SK-N-SH (cell line): ENCODE data around the gene PCNT. TPM values are rescaled to one million over a fixed set of nuclear protein-coding genes. Genes with fewer than 3 reads are reported as not detected.

Experiments used
- CTCF ChIA-PET: fragments of 300-600, 350-600 bp; formaldehyde crosslinking; extraction: SDS; loops from one replicate; lab custom pipeline; 2021; lab: Yijun Ruan, JAX
- POLR2A ChIA-PET: fragments of 350-600 bp; sonication (Branson Sonifier 250); formaldehyde crosslinking; extraction: SDS; loops from one replicate; lab custom pipeline; 2020; ENCODE audit warnings: antibody characterized with exemption, inconsistent platforms; lab: Yijun Ruan, JAX
- DNase-seq: peaks from one replicate; pipeline ENCODE4 v3.0.0; 2012
- H2AFZ ChIP-seq: fragments of 200-600 bp; sonication (generic); 2 replicates; pipeline ENCODE4 v1.8.1; 2016; ENCODE audit warnings: antibody characterized with exemption, mild to moderate bottlenecking, low read depth
- H3F3A ChIP-seq: fragments of 200-600 bp; sonication (generic); replicated peaks from 2 replicates; pipeline ENCODE3; 2016; ENCODE audit warnings: antibody characterized with exemption, mild to moderate bottlenecking; ENCODE audit not compliant: insufficient read depth
- H3K27ac ChIP-seq, 2 experiments: fragments of 200-500 bp in 1 of 2; fragments of 200-600 bp in 1 of 2; sonication (Bioruptor generic) in 1 of 2; sonication (generic), shearing (Covaris generic) in 1 of 2; 2 replicates each; pipeline versions ENCODE4 v1.5.1 to v1.6.1; 2014 to 2016; ENCODE audit warnings: low read depth in 2 of 2, inconsistent platforms in 1 of 2, low read length in 1 of 2, mild to moderate bottlenecking in 1 of 2, mixed read lengths in 1 of 2
- H3K27me3 ChIP-seq: fragments of 200-600 bp; sonication (generic), shearing (Covaris generic); 2 replicates; pipeline ENCODE4 v1.6.1; 2016; ENCODE audit warnings: mixed run types; ENCODE audit not compliant: insufficient read depth
- H3K36me3 ChIP-seq, 2 experiments: fragments of 200-500 bp in 1 of 2; fragments of 200-600 bp in 1 of 2; sonication (Bioruptor generic) in 1 of 2; sonication (generic) in 1 of 2; replicated peaks in 1 of 2; 2 replicates each; pipeline versions ENCODE3 to v1.5.1; 2014 to 2016; ENCODE audit warnings: low read length in 1 of 2, mild to moderate bottlenecking in 1 of 2; ENCODE audit not compliant: insufficient read depth in 2 of 2, control insufficient read depth in 1 of 2
- H3K4me1 ChIP-seq, 2 experiments: fragments of 200-500 bp in 1 of 2; fragments of 200-600 bp in 1 of 2; sonication (Bioruptor generic) in 1 of 2; sonication (generic), shearing (Covaris generic) in 1 of 2; 2 replicates each; pipeline versions ENCODE4 v1.5.1 to v1.6.1; 2014 to 2016; ENCODE audit warnings: low read depth in 1 of 2, low read length in 1 of 2, mixed run types in 1 of 2; ENCODE audit not compliant: insufficient read depth in 2 of 2, control insufficient read depth in 1 of 2
- H3K4me2 ChIP-seq: fragments of 200-600 bp; sonication (generic), shearing (Covaris generic); 2 replicates; pipeline ENCODE4 v1.6.1; 2017; ENCODE audit warnings: mixed run types
- H3K4me3 ChIP-seq, 2 experiments: fragments of 200-500 bp in 1 of 2; fragments of 200-600 bp in 1 of 2; sonication (Bioruptor generic) in 1 of 2; sonication (generic), shearing (Covaris generic) in 1 of 2; 2 replicates each; pipeline versions ENCODE4 v1.5.1 to v1.8.1; 2014 to 2016; ENCODE audit warnings: low read depth in 2 of 2, inconsistent platforms in 1 of 2, low read length in 1 of 2, mild to moderate bottlenecking in 1 of 2, mixed read lengths in 1 of 2, moderate library complexity in 1 of 2
- H3K79me2 ChIP-seq: fragments of 200-600 bp; sonication (generic); 2 replicates; pipeline ENCODE4 v1.8.1; 2017; ENCODE audit warnings: mild to moderate bottlenecking; ENCODE audit not compliant: insufficient read depth
- H3K9ac ChIP-seq: fragments of 200-600 bp; sonication (generic); 2 replicates; pipeline ENCODE4 v1.6.1; 2017; ENCODE audit warnings: mixed run types
- H3K9me2 ChIP-seq: fragments of 200-600 bp; sonication (generic); 2 replicates; pipeline ENCODE4 v1.6.1; 2017; ENCODE audit warnings: mixed run types
- H3K9me3 ChIP-seq: fragments of 200-600 bp; sonication (generic); 2 replicates; pipeline ENCODE4 v1.6.1; 2017; ENCODE audit warnings: mixed run types, mild to moderate bottlenecking, moderate library complexity
- H4K20me1 ChIP-seq: fragments of 200-600 bp; sonication (generic); 2 replicates; pipeline ENCODE4 v1.6.1; 2017; ENCODE audit warnings: mild to moderate bottlenecking, mixed run types; ENCODE audit not compliant: insufficient read depth
- CHD2 ChIP-seq: fragments of 150-350 bp; IDR thresholded peaks from 2 replicates; pipeline ENCODE4 v1.6.1; 2018; ENCODE audit warnings: low read length; ENCODE audit not compliant: partially characterized antibody
- EP300 ChIP-seq, 2 experiments: IDR thresholded peaks; 2 replicates each; pipeline versions ENCODE4 v1.4.0 to v1.6.1; 2012; ENCODE audit warnings: borderline replicate concordance in 1 of 2, low read depth in 1 of 2, low read length in 1 of 2
- EZH2phosphoT487 ChIP-seq: fragments of 200-600 bp; sonication (generic); IDR thresholded peaks from 2 replicates; pipeline ENCODE4 v1.6.1; 2017; ENCODE audit warnings: low read depth, mixed run types, mild to moderate bottlenecking, antibody characterized with exemption, moderate library complexity, borderline replicate concordance
- GABPA ChIP-seq: IDR thresholded peaks from 2 replicates; pipeline ENCODE4 v1.4.0; 2012; ENCODE audit warnings: low read depth, mild to moderate bottlenecking
- GATA2 ChIP-seq: sonication (generic); formaldehyde crosslinking; IDR thresholded peaks from 2 replicates; pipeline ENCODE4 v1.5.0; 2020; ENCODE audit warnings: mild to moderate bottlenecking, missing genetic modification reagents
- IRF3 ChIP-seq: fragments of 150-350 bp; IDR thresholded peaks from 2 replicates; pipeline ENCODE4 v1.6.1; 2016; ENCODE audit warnings: mild to moderate bottlenecking, low read depth, low read length
- JUND ChIP-seq: IDR thresholded peaks from 2 replicates; pipeline ENCODE4 v1.4.0; 2012
- MEF2A ChIP-seq: IDR thresholded peaks from 2 replicates; pipeline ENCODE4 v1.4.0; 2012; ENCODE audit warnings: low read depth, borderline replicate concordance
- MXI1 ChIP-seq: IDR thresholded peaks from 2 replicates; pipeline ENCODE4 v1.6.1; 2012; ENCODE audit warnings: mild to moderate bottlenecking, low read depth, low read length, improper control_type of control experiment
- REST ChIP-seq: IDR thresholded peaks from 2 replicates; pipeline ENCODE4 v1.6.1; 2012; ENCODE audit warnings: mild to moderate bottlenecking, low read depth, low read length, moderate library complexity
- SIN3A ChIP-seq: IDR thresholded peaks from 2 replicates; pipeline ENCODE4 v1.6.1; 2012; ENCODE audit warnings: low read depth, mild to moderate bottlenecking, low read length, moderate library complexity, borderline replicate concordance
- SMC3 ChIP-seq: IDR thresholded peaks from 2 replicates; pipeline ENCODE4 v1.6.1; 2012; ENCODE audit warnings: low read depth, low read length, improper control_type of control experiment
- TCF12 ChIP-seq: IDR thresholded peaks from 2 replicates; pipeline ENCODE4 v1.4.0; 2012
- WGBS: methylation state at CpG from one replicate; pipeline ENCODE4 v1.1.6; 2017; ENCODE audit warnings: low lambda C conversion rate; 5-methylcytosine and 5-hydroxymethylcytosine counted together
- polyA plus RNA-seq, 3 experiments: library from polyadenylated mRNA; depleted of rRNA; stranded (reverse); fragments of >200 nt; gene quantifications; 2 replicates each; pipeline ENCODE4 v1.2.3, GENCODE V29; 2012

Gene PCNT
- polyA plus RNA-seq, 1 of the 3 experiments (the other 2 are of a cell fraction), result 15.7 TPM

DNA sequence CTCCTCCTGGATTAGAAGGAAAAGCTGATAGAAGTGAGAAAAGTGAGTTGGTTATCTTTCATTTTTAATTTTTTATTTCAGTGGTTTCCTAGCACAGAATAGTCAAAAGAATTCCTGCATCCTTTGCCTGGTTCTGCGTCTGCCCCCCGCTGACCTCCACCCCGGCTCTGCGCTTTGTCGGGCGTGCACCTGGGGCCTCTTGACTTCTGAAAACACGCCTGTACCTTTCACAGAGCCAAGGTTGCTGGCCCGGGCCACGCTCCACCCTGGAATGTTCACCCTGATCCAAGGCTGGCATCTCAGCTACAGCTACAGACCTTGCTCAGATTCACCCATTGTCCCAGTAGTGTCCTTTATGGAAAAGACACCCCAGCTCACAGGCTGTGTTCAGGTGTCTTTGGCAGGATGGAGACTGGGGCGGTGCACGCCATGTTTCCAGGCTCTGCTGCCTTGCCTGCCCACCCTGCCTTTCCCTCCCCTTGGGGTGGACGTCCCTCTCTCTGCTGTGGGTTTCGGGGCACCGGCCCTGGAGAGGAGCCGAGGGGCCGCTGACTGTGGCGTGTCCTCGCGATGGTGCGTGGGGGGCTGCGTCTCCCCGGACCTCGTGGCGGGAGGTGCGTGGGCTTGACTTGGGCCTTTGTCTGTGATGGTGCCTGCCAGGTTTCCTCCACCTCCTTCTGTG lies 94.5 kb downstream of the PCNT start:
- H4K20me1 ChIP-seq, result no peaks in the 10 kb centered on the region
- ChIA-PET CTCF (no interaction called here), POLR2A (no interaction called here)
- H3K9ac ChIP-seq, result no peak overlapping the region
- H3K9me2 ChIP-seq, result no peaks in the 10 kb centered on the region
- H3K36me3 ChIP-seq, result peaks cover 6 to 38% of the 10 kb centered on the region in 2 experiments
- no peaks in the 10 kb centered on the region for H3F3A ChIP-seq
- no peaks in the 10 kb centered on the region for H3K27me3 ChIP-seq
- no peaks in the 10 kb centered on the region for H3K9me3 ChIP-seq
- no peak overlapping the region for H2AFZ ChIP-seq
- no peak overlapping the region for H3K27ac ChIP-seq
- DNase-seq, result no peak
- no peak overlapping the region for H3K4me2 ChIP-seq
- H3K79me2 ChIP-seq, result no peaks in the 10 kb centered on the region
- H3K4me3 ChIP-seq, result no peak overlapping the region
- WGBS, result 99% methylated on average over 25 of the region's 25 CpGs
- TF ChIP-seq EP300 (IDR thresholded peaks at IDR 0.05; ENCODE audit: borderline replicate concordance in 1 of 2, low read depth in 1 of 2, low read length in 1 of 2) (no peak), JUND (no peak), REST (no peak), TCF12 (no peak), GABPA (no peak), MXI1 (no peak), MEF2A (no peak), GATA2 (CRISPR knock-in tag) (no peak), IRF3 (no peak), SMC3 (no peak), SIN3A (no peak), CHD2 (no peak), EZH2phosphoT487 (no peak)
- no peaks in the 10 kb centered on the region for H3K4me1 ChIP-seq
